Measurements from ENCODE around the gene NRDC.

DNA sequence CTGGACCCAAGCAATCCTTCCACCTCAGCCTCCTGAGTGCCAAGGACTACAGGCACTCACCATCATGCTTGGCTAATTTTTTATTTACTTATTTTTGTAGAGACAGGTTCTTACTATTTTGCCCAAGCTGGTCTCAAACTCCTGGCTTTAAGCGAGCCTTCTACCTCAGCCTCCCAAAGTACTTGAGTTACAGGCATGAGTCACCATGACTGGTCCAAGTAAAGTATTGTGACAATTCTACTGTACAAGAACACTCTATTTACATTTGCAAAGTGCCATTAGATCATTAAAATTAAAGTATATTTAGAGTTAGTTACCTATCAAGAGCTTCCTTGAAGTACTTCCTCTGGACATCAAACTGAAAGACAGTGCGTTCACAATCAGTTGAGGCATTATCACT lies 44.8 kb downstream of the NRDC start:
- TF ChIP-seq, protein P1, sequence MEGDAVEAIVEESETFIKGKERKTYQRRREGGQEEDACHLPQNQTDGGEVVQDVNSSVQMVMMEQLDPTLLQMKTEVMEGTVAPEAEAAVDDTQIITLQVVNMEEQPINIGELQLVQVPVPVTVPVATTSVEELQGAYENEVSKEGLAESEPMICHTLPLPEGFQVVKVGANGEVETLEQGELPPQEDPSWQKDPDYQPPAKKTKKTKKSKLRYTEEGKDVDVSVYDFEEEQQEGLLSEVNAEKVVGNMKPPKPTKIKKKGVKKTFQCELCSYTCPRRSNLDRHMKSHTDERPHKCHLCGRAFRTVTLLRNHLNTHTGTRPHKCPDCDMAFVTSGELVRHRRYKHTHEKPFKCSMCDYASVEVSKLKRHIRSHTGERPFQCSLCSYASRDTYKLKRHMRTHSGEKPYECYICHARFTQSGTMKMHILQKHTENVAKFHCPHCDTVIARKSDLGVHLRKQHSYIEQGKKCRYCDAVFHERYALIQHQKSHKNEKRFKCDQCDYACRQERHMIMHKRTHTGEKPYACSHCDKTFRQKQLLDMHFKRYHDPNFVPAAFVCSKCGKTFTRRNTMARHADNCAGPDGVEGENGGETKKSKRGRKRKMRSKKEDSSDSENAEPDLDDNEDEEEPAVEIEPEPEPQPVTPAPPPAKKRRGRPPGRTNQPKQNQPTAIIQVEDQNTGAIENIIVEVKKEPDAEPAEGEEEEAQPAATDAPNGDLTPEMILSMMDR (IDR thresholded peaks at IDR 0.05; ENCODE audit: low read depth, low read length, poor library complexity, severe bottlenecking): no peak
- TF ChIP-seq EZH2phosphoT487 (IDR thresholded peaks at IDR 0.05; ENCODE audit: borderline replicate concordance, low read length): no peak

All from DOHH2 (cell line).